ENCODE results near the gene TBC1D20.

TBC1D20 gene

GRCh38 chr20:445514-446336 is 16.6 kb downstream of the TBC1D20 start:
- H3K18ac ChIP-seq (ENCODE audit: low read depth in 1 of 2, low read length in 2 of 2) = no peak overlapping the region
- H3K4me1 ChIP-seq (ENCODE audit: control insufficient read depth, insufficient read depth, low read depth, low read length) = peaks cover 9% of the 10 kb centered on the region
- peak overlapping the region; percentile 3 for H4K8ac ChIP-seq (ENCODE audit: low read length)
- H3K4ac ChIP-seq (ENCODE audit: low read depth in 1 of 2, low read length in 2 of 2) = no peak overlapping the region
- H3K23ac ChIP-seq (ENCODE audit: low read length in 2 of 2) = no peak overlapping the region
- H2BK15ac ChIP-seq (ENCODE audit: low read depth, poor library complexity, severe bottlenecking) = no peak overlapping the region
- H2BK12ac ChIP-seq (ENCODE audit: low read length in 2 of 2) = no peak overlapping the region
- no peak overlapping the region for H2AFZ ChIP-seq (ENCODE audit: low read depth, low read length)
- DNase-seq = no peak
- no peak overlapping the region for H3K14ac ChIP-seq (ENCODE audit: low read length in 2 of 2)
- no peak overlapping the region for H2AK5ac ChIP-seq (ENCODE audit: low read length, severe bottlenecking)
- H3K36me3 ChIP-seq (ENCODE audit: control insufficient read depth in 1 of 2, insufficient read depth in 2 of 2, low read depth in 1 of 2, low read length in 2 of 2) = peaks cover 23 to 70% of the 10 kb centered on the region in 2 experiments
- H3K9ac ChIP-seq (ENCODE audit: low read length) = peak overlapping the region; percentile 13
- H3K9me3 ChIP-seq (ENCODE audit: control insufficient read depth, low read length) = no peaks in the 10 kb centered on the region
- no peaks in the 10 kb centered on the region for H3K27me3 ChIP-seq (ENCODE audit: control insufficient read depth in 1 of 2, insufficient read depth in 1 of 2, low read length in 2 of 2)
- 98% methylated on average over 4 of the region's 5 CpGs for WGBS
- H3K27ac ChIP-seq (ENCODE audit: low read length, poor library complexity, severe bottlenecking) = peak overlapping the region; percentile 5
- peaks cover 13% of the 10 kb centered on the region for H3K79me1 ChIP-seq (replicated peaks; ENCODE audit: low read length, poor library complexity, severe bottlenecking)
- H2BK120ac ChIP-seq (ENCODE audit: low read depth, low read length) = no peak overlapping the region
- no peak overlapping the region for H4K91ac ChIP-seq (ENCODE audit: low read length)
- no peak overlapping the region for H3K4me2 ChIP-seq (ENCODE audit: low read length, poor library complexity, severe bottlenecking)
- no peak overlapping the region for H3K4me3 ChIP-seq (ENCODE audit: insufficient read depth in 1 of 2, low read depth in 1 of 2, low read length in 2 of 2)
- no peak overlapping the region for H2BK5ac ChIP-seq (ENCODE audit: low read depth, low read length, poor library complexity, severe bottlenecking)

DNA sequence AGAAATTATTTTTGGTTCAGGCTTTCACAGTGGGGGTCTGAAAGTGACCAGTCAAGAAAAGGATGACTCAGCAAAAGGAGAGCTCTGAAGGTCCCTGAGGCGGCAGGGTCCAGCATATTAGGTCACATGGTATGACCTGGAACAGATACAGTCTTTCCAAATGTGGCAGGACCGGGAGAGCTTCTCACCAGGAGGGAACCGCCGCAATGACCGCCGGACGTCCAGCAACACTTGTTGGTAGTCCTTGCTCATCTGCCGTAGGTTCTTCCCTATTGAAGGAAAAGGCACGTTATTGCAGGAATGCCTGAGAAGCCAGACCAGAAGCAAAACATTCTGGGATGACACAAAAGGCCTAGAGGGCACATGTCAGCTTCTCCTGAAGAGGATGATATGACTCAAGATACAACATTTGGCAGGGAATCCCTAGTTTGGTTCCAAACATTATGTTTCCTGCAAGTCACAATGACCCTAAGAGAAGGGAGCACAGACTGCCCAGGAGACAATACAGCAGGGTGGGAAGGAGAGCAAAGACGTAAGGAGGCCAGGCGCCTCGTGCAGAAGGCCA is 17.4 kb downstream of the TBC1D20 start:
- no peak overlapping the region for H2BK15ac ChIP-seq (ENCODE audit: low read depth, poor library complexity, severe bottlenecking)

DNA sequence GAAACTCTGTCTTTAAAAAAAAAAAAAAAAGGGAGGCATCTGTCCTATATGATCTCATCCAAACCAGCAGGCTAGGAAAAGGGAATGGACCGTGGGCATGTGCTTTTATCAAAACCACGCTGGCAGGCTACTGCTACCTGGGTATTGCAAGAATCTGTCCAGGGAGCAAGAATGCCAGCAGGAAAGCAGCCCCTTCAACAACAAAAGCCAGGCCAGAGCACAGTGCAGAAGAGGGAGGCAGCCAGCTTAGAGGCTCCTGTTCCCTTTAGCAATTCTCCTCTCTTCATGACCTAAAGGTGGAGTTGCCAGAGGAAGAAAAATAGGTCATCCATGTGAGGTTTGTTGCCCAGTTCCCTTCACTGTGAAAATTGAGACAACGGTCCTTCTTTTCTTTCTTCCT is 18.2 kb downstream of the TBC1D20 start:
- Histone ChIP-seq H3K14ac (ENCODE audit: low read length in 2 of 2) (no peak overlapping the region), H2BK5ac (ENCODE audit: low read depth, low read length, poor library complexity, severe bottlenecking) (peak overlapping the region; percentile 20), H4K91ac (ENCODE audit: low read length) (no peak overlapping the region), H3K18ac (ENCODE audit: low read depth in 1 of 2, low read length in 2 of 2) (no peak overlapping the region), H3K36me3 (ENCODE audit: control insufficient read depth in 1 of 2, insufficient read depth in 2 of 2, low read depth in 1 of 2, low read length in 2 of 2) (peaks cover 32 to 83% of the 10 kb centered on the region in 2 experiments), H3K4ac (ENCODE audit: low read depth in 1 of 2, low read length in 2 of 2) (no peak overlapping the region), H2BK120ac (ENCODE audit: low read depth, low read length) (no peak overlapping the region), H3K4me2 (ENCODE audit: low read length, poor library complexity, severe bottlenecking) (no peak overlapping the region), H2BK12ac (ENCODE audit: low read length in 2 of 2) (no peak overlapping the region), H3K23ac (ENCODE audit: low read length in 2 of 2) (no peak overlapping the region), H3K9ac (ENCODE audit: low read length) (peak overlapping the region; percentile 35), H2AK5ac (ENCODE audit: low read length, severe bottlenecking) (peak overlapping the region; percentile 60), H2BK15ac (ENCODE audit: low read depth, poor library complexity, severe bottlenecking) (no peak overlapping the region), H3K4me3 (ENCODE audit: insufficient read depth in 1 of 2, low read depth in 1 of 2, low read length in 2 of 2) (no peak overlapping the region), H3K4me1 (ENCODE audit: control insufficient read depth, insufficient read depth, low read depth, low read length) (peaks cover 9% of the 10 kb centered on the region), H2AFZ (ENCODE audit: low read depth, low read length) (no peak overlapping the region), H3K79me1 (replicated peaks; ENCODE audit: low read length, poor library complexity, severe bottlenecking) (peaks cover 18% of the 10 kb centered on the region), H3K27me3 (ENCODE audit: control insufficient read depth in 1 of 2, insufficient read depth in 1 of 2, low read length in 2 of 2) (no peaks in the 10 kb centered on the region), H3K9me3 (ENCODE audit: control insufficient read depth, low read length) (no peaks in the 10 kb centered on the region), H3K27ac (ENCODE audit: low read length, poor library complexity, severe bottlenecking) (peak overlapping the region; percentile 50), H4K8ac (ENCODE audit: low read length) (no peak overlapping the region)
- WGBS = 80% methylated on average over 2 of the region's 3 CpGs
- no peak for DNase-seq

More for the DNA sequence above, 17.4 kb downstream of the TBC1D20 start:
- Histone ChIP-seq H3K4me2 (ENCODE audit: low read length, poor library complexity, severe bottlenecking) (no peak overlapping the region), H3K36me3 (ENCODE audit: control insufficient read depth in 1 of 2, insufficient read depth in 2 of 2, low read depth in 1 of 2, low read length in 2 of 2) (peaks cover 28 to 75% of the 10 kb centered on the region in 2 experiments), H2BK120ac (ENCODE audit: low read depth, low read length) (no peak overlapping the region), H2BK12ac (ENCODE audit: low read length in 2 of 2) (no peak overlapping the region), H2AK5ac (ENCODE audit: low read length, severe bottlenecking) (no peak overlapping the region), H4K91ac (ENCODE audit: low read length) (no peak overlapping the region), H4K8ac (ENCODE audit: low read length) (peak overlapping the region; percentile 17), H3K9ac (ENCODE audit: low read length) (peak overlapping the region; percentile 35), H3K23ac (ENCODE audit: low read length in 2 of 2) (no peak overlapping the region), H3K4ac (ENCODE audit: low read depth in 1 of 2, low read length in 2 of 2) (no peak overlapping the region), H3K4me3 (ENCODE audit: insufficient read depth in 1 of 2, low read depth in 1 of 2, low read length in 2 of 2) (no peak overlapping the region), H2AFZ (ENCODE audit: low read depth, low read length) (no peak overlapping the region), H3K9me3 (ENCODE audit: control insufficient read depth, low read length) (no peaks in the 10 kb centered on the region), H3K27me3 (ENCODE audit: control insufficient read depth in 1 of 2, insufficient read depth in 1 of 2, low read length in 2 of 2) (no peaks in the 10 kb centered on the region), H3K14ac (ENCODE audit: low read length in 2 of 2) (no peak overlapping the region), H3K79me1 (replicated peaks; ENCODE audit: low read length, poor library complexity, severe bottlenecking) (peaks cover 15% of the 10 kb centered on the region), H2BK5ac (ENCODE audit: low read depth, low read length, poor library complexity, severe bottlenecking) (no peak overlapping the region), H3K18ac (ENCODE audit: low read depth in 1 of 2, low read length in 2 of 2) (no peak overlapping the region), H3K27ac (ENCODE audit: low read length, poor library complexity, severe bottlenecking) (peak overlapping the region; percentile 59), H3K4me1 (ENCODE audit: control insufficient read depth, insufficient read depth, low read depth, low read length) (peaks cover 9% of the 10 kb centered on the region)
- WGBS = 85% methylated on average over 12 of the region's 12 CpGs
- DNase-seq = peak; percentile 33

- Histone ChIP-seq H3K4me1 (ENCODE audit: control insufficient read depth, insufficient read depth, low read depth, low read length) (peaks cover 9% of the 10 kb centered on the region), H4K91ac (ENCODE audit: low read length) (no peak overlapping the region)
Observed at GRCh38 chr20:443223-443775, 19.0 kb downstream of the TBC1D20 start.

More at GRCh38 chr20:443223-443775, 19.0 kb downstream of the TBC1D20 start:
- no peak overlapping the region for H2AK5ac ChIP-seq (ENCODE audit: low read length, severe bottlenecking)
- DNase-seq = no peak
- no peaks in the 10 kb centered on the region for H3K9me3 ChIP-seq (ENCODE audit: control insufficient read depth, low read length)
- no peak overlapping the region for H3K18ac ChIP-seq (ENCODE audit: low read depth in 1 of 2, low read length in 2 of 2)
- peaks cover 40 to 91% of the 10 kb centered on the region in 2 experiments for H3K36me3 ChIP-seq (ENCODE audit: control insufficient read depth in 1 of 2, insufficient read depth in 2 of 2, low read depth in 1 of 2, low read length in 2 of 2)
- no peak overlapping the region for H3K4me2 ChIP-seq (ENCODE audit: low read length, poor library complexity, severe bottlenecking)
- H2BK120ac ChIP-seq (ENCODE audit: low read depth, low read length) = no peak overlapping the region
- no peak overlapping the region for H4K8ac ChIP-seq (ENCODE audit: low read length)
- no peak overlapping the region for H3K14ac ChIP-seq (ENCODE audit: low read length in 2 of 2)
- no peak overlapping the region for H2AFZ ChIP-seq (ENCODE audit: low read depth, low read length)
- peaks cover 21% of the 10 kb centered on the region for H3K79me1 ChIP-seq (replicated peaks; ENCODE audit: low read length, poor library complexity, severe bottlenecking)
- H3K23ac ChIP-seq (ENCODE audit: low read length in 2 of 2) = no peak overlapping the region
- no peak overlapping the region for H2BK12ac ChIP-seq (ENCODE audit: low read length in 2 of 2)
- no peaks in the 10 kb centered on the region for H3K27me3 ChIP-seq (ENCODE audit: control insufficient read depth in 1 of 2, insufficient read depth in 1 of 2, low read length in 2 of 2)
- H3K9ac ChIP-seq (ENCODE audit: low read length) = peak overlapping the region; percentile 18
- H2BK15ac ChIP-seq (ENCODE audit: low read depth, poor library complexity, severe bottlenecking) = no peak overlapping the region
- H3K4ac ChIP-seq (ENCODE audit: low read depth in 1 of 2, low read length in 2 of 2) = no peak overlapping the region
- 97% methylated on average over 2 of the region's 4 CpGs for WGBS
- H3K4me3 ChIP-seq (ENCODE audit: insufficient read depth in 1 of 2, low read depth in 1 of 2, low read length in 2 of 2) = no peak overlapping the region
- no peak overlapping the region for H3K27ac ChIP-seq (ENCODE audit: low read length, poor library complexity, severe bottlenecking)
- H2BK5ac ChIP-seq (ENCODE audit: low read depth, low read length, poor library complexity, severe bottlenecking) = no peak overlapping the region
